Mucosa of descending colon (tissue), 3 donors: ENCODE measurements around the gene ELMO2. TPM values are rescaled to one million over a fixed set of nuclear protein-coding genes. Genes with fewer than 3 reads are reported as not detected.
A peak's percentile ranks its signal among the peaks of the same experiment; 100 is the strongest.

ENCODE experiments used
- ATAC-seq: fragments of 200-7000 bp; cut with Tn5 transposase; one replicate; pipeline ENCODE4 v1.9.1; 2020; ENCODE audit warnings: mild to moderate bottlenecking, moderate library complexity
- DNase-seq, 3 donors: peaks; one replicate each; pipeline ENCODE4 v3.0.0-alpha.2; 2020
- H3K36me3 ChIP-seq: fragments of 200-600 bp; one replicate; pipeline ENCODE4 v1.8.0; 2021; ENCODE audit warnings: low read depth, mild to moderate bottlenecking
- H3K4me1 ChIP-seq: fragments of 200-600 bp; one replicate; pipeline ENCODE4 v1.8.0; 2021; ENCODE audit warnings: low read depth, mild to moderate bottlenecking
- H3K4me3 ChIP-seq: fragments of 200-600 bp; one replicate; pipeline ENCODE4 v1.8.0; 2021; ENCODE audit warnings: mild to moderate bottlenecking
- H3K9me3 ChIP-seq: fragments of 200-600 bp; one replicate; pipeline ENCODE4 v1.8.0; 2021; ENCODE audit warnings: mild to moderate bottlenecking
- CTCF ChIP-seq: fragments of 200-600 bp; IDR thresholded peaks from one replicate; pipeline ENCODE4 v1.8.0; 2022; ENCODE audit warnings: antibody characterized with exemption, mild to moderate bottlenecking
- intact Hi-C, 2 donors: fragments of 100-400 bp; cut with DNase I in 1 of 2; cut with micrococcal nuclease in 1 of 2; formaldehyde crosslinking; loops; one replicate each; pipeline versions ENCODE4 v1.11.0 to v1.11.1; 2022; cut with DNase I, micrococcal nuclease
- total RNA-seq, 3 donors: library from RNA; stranded (reverse); fragmentation: NEBNext Ultra II Directional in 2 of 3; extraction: Animal tissue kit (Norgen Biotek cat#: 25700) in 2 of 3; gene quantifications; one replicate each; pipeline versions ENCODE4 v1.2.1 to v1.2.4, GENCODE V29; 2021 to 2023
- donor health status: DM: no; HTN: no; CAD: no; lungs with moderate emphysema.
- donor health status: DM: no; HTN: no; CAD: no.
- donor health status: DM: no; HTN: yes; CAD: no.

The ELMO2 gene
- total RNA-seq, 3 donors from 2014 or later = 21.2 to 46.6 (median 27.1) TPM

- peaks cover 22% of the 10 kb centered on the region for H3K4me1 ChIP-seq
Observed at GRCh38 chr20:46362921-46363867, 43.2 kb downstream of the ELMO2 start.

GRCh38 chr20:46361811-46362210 lies 44.6 kb downstream of the ELMO2 start:
- intact Hi-C loops = no loop called here
- H3K36me3 ChIP-seq = peaks cover 3% of the 10 kb centered on the region
- no peak for ATAC-seq

More at GRCh38 chr20:46362921-46363867, 43.2 kb downstream of the ELMO2 start:
- ATAC-seq = no peak
- H3K36me3 ChIP-seq = peaks cover 3% of the 10 kb centered on the region
- TF ChIP-seq CTCF = no peak
- intact Hi-C loops = no loop called here
- no peaks in the 10 kb centered on the region for H3K9me3 ChIP-seq
- no peak for DNase-seq
- H3K4me3 ChIP-seq = peak overlapping the region; percentile 98

GRCh38 chr20:46361381-46361780 lies 45.0 kb downstream of the ELMO2 start:
- no peak for TF ChIP-seq CTCF
- intact Hi-C loops = no loop called here
- H3K4me3 ChIP-seq = no peak overlapping the region
- H3K36me3 ChIP-seq = peaks cover 3% of the 10 kb centered on the region
- H3K4me1 ChIP-seq = peaks cover 22% of the 10 kb centered on the region
- DNase-seq (no peak), ATAC-seq (no peak)
- H3K9me3 ChIP-seq = no peaks in the 10 kb centered on the region

More at GRCh38 chr20:46361811-46362210, 44.6 kb downstream of the ELMO2 start:
- Histone ChIP-seq H3K4me1 (peaks cover 22% of the 10 kb centered on the region), H3K9me3 (no peaks in the 10 kb centered on the region), H3K4me3 (no peak overlapping the region)
- DNase-seq = no peak
- no peak for TF ChIP-seq CTCF

- Histone ChIP-seq H3K4me1 (peaks cover 14% of the 10 kb centered on the region), H3K9me3 (no peaks in the 10 kb centered on the region), H3K36me3 (peaks cover 3% of the 10 kb centered on the region), H3K4me3 (no peak overlapping the region)
- intact Hi-C loops = no loop called here
- DNase-seq = no peak
- no peak for TF ChIP-seq CTCF
- no peak for ATAC-seq
Observed at GRCh38 chr20:46359233-46359751, 47.1 kb downstream of the ELMO2 start.

- no peak for ATAC-seq
- peaks cover 3% of the 10 kb centered on the region for H3K36me3 ChIP-seq
- no peak overlapping the region for H3K4me3 ChIP-seq
- intact Hi-C loops = no loop called here
- no peak for TF ChIP-seq CTCF
- no peaks in the 10 kb centered on the region for H3K9me3 ChIP-seq
- peaks cover 13% of the 10 kb centered on the region for H3K4me1 ChIP-seq
- no peak for DNase-seq
Observed at GRCh38 chr20:46358346-46359058, 47.9 kb downstream of the ELMO2 start.
